ENCODE data around the gene B3GNT4. TPM values are rescaled to one million over a fixed set of nuclear protein-coding genes. Genes with fewer than 3 reads are reported as not detected.

Gene B3GNT4
- total RNA-seq, 2 donors from 2014 or later: 1.6 to 1.8 TPM

DNA sequence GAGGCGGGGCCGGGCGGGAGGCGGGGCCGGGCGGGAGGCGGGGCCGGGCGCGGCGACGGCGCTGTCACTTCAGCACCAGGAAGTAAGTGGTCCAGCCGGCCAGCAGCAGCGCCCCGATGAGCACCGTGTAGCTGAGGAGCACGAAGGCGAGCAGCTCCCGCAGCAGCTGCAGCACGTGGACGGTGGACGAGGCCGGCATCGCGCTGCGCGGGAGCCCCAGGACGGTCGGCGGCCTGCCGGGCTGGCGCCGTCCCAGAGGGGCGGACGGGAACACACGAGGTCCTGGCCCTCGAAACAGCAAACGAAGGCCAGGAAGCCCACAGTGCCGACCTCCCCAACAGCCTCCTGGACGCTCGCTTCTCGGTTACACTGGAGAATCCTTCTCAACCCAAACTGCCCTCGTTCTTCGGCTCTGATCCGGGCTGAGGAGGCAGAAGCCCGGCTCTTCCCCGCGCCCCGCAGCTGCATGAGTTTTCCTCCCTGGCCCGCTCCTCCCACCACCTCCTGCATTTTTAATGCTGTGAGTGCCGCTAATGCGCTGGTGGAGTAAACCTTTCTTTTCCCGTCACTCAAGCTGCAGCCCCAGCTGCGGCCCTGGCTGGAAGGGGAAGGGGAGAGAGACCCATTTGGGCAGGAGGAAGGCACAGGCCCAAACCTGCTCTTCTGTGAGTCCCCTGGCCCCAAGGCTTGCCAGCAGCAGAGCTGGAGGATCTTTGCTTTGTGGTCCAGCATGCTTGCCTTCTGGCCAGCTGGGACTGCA lies 23.0 kb downstream of the B3GNT4 start:
- Histone ChIP-seq H3K36me3 (ENCODE audit: control insufficient read depth, insufficient read depth, low read length) (peaks cover 34% of the 10 kb centered on the region), H3K27ac (ENCODE audit: low read depth, low read length) (peak overlapping the region; percentile 42), H3K4me3 (ENCODE audit: low read length) (no peak overlapping the region), H3K27me3 (ENCODE audit: control insufficient read depth, insufficient read depth, low read length, poor library complexity, severe bottlenecking) (no peaks in the 10 kb centered on the region), H3K9me3 (ENCODE audit: control insufficient read depth, low read length) (no peaks in the 10 kb centered on the region), H3K4me1 (ENCODE audit: control insufficient read depth, insufficient read depth, low read length) (peaks cover 3% of the 10 kb centered on the region), H3K9ac (ENCODE audit: extremely low read depth, low read length, poor library complexity, severe bottlenecking) (no peak overlapping the region)
- no peaks in the 10 kb centered on the region for H3K9me3 Mint-ChIP-seq
- DNase-seq: no peak
- no peak overlapping the region for H3K4me3 Mint-ChIP-seq
- TF ChIP-seq, protein P1, sequence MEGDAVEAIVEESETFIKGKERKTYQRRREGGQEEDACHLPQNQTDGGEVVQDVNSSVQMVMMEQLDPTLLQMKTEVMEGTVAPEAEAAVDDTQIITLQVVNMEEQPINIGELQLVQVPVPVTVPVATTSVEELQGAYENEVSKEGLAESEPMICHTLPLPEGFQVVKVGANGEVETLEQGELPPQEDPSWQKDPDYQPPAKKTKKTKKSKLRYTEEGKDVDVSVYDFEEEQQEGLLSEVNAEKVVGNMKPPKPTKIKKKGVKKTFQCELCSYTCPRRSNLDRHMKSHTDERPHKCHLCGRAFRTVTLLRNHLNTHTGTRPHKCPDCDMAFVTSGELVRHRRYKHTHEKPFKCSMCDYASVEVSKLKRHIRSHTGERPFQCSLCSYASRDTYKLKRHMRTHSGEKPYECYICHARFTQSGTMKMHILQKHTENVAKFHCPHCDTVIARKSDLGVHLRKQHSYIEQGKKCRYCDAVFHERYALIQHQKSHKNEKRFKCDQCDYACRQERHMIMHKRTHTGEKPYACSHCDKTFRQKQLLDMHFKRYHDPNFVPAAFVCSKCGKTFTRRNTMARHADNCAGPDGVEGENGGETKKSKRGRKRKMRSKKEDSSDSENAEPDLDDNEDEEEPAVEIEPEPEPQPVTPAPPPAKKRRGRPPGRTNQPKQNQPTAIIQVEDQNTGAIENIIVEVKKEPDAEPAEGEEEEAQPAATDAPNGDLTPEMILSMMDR (conservative IDR thresholded peaks at IDR 0.05): no peak
- H3K36me3 Mint-ChIP-seq (ENCODE audit: low read depth): peaks cover 42% of the 10 kb centered on the region
- no peak overlapping the region for H3K27ac Mint-ChIP-seq
- peaks cover 3% of the 10 kb centered on the region for H3K27me3 Mint-ChIP-seq (ENCODE audit: insufficient read depth)
- 29 to 36% methylated on average over 16 to 53 of the region's 55 CpGs for WGBS, 2 experiments (ENCODE audit: insufficient coverage in 1 of 2, insufficient read length in 1 of 2)
- peaks cover 21% of the 10 kb centered on the region for H3K4me1 Mint-ChIP-seq

DNA sequence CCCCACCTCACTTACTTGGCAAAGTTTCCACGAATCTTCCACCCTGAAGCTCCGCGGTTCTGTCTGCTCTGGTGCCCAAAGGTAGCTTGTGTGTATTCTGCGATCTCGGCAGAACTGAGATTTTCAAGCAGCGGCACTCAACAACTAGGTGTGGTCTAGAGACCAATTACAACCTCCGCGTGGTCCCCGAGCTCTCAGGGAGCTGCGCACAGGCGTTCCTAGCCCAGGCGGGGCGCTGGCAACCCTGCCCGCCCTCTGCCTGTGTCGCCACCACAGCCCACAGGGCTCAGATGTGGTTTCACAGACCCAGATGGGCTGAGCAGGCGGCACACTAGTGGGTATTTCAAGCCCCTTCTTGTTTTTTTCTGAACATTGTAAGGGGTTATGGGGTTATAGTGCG lies 23.8 kb downstream of the B3GNT4 start:
- WGBS, 2 experiments (ENCODE audit: insufficient coverage in 1 of 2, insufficient read length in 1 of 2): 95% methylated on average over 13 to 17 of the region's 17 CpGs
- Mint-ChIP-seq H3K36me3 (ENCODE audit: low read depth) (peaks cover 41% of the 10 kb centered on the region), H3K4me3 (no peak overlapping the region), H3K4me1 (peaks cover 21% of the 10 kb centered on the region), H3K27ac (no peak overlapping the region), H3K9me3 (no peaks in the 10 kb centered on the region), H3K27me3 (ENCODE audit: insufficient read depth) (peaks cover 3% of the 10 kb centered on the region)
- Histone ChIP-seq H3K36me3 (ENCODE audit: control insufficient read depth, insufficient read depth, low read length) (peaks cover 34% of the 10 kb centered on the region), H3K9me3 (ENCODE audit: control insufficient read depth, low read length) (no peaks in the 10 kb centered on the region), H3K27ac (ENCODE audit: low read depth, low read length) (no peak overlapping the region), H3K4me3 (ENCODE audit: low read length) (no peak overlapping the region), H3K9ac (ENCODE audit: extremely low read depth, low read length, poor library complexity, severe bottlenecking) (no peak overlapping the region), H3K4me1 (ENCODE audit: control insufficient read depth, insufficient read depth, low read length) (peaks cover 3% of the 10 kb centered on the region), H3K27me3 (ENCODE audit: control insufficient read depth, insufficient read depth, low read length, poor library complexity, severe bottlenecking) (no peaks in the 10 kb centered on the region)
- DNase-seq: no peak
- TF ChIP-seq, protein P1 (conservative IDR thresholded peaks at IDR 0.05): no peak

DNA sequence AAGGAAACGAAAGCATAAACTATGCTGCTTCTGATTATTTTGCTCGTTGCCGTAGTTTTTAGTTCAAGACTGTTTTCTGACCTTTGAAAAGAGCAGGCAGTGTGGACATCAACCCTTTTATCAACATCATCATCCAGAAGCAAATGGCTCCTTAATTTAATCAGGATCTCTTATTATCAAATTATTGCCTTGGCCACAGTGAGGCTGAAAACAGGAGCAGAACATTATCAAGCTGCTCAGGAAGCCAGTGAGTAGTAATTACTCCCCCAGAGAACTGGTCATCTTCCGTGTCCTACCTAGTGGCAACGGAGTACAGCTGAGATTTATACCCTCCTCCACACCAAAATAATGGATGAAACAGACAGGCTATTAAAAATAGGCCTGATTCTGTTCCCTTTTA lies 24.6 kb downstream of the B3GNT4 start:
- no peaks in the 10 kb centered on the region for H3K9me3 ChIP-seq (ENCODE audit: control insufficient read depth, low read length)
- H3K27ac ChIP-seq (ENCODE audit: low read depth, low read length): no peak overlapping the region
- no peak overlapping the region for H3K9ac ChIP-seq (ENCODE audit: extremely low read depth, low read length, poor library complexity, severe bottlenecking)
- TF ChIP-seq, protein P1 (conservative IDR thresholded peaks at IDR 0.05): no peak
- Mint-ChIP-seq H3K27me3 (ENCODE audit: insufficient read depth) (peaks cover 3% of the 10 kb centered on the region), H3K36me3 (ENCODE audit: low read depth) (peaks cover 37% of the 10 kb centered on the region), H3K9me3 (no peaks in the 10 kb centered on the region), H3K4me1 (peaks cover 16% of the 10 kb centered on the region), H3K27ac (no peak overlapping the region), H3K4me3 (no peak overlapping the region)
- H3K36me3 ChIP-seq (ENCODE audit: control insufficient read depth, insufficient read depth, low read length): peaks cover 35% of the 10 kb centered on the region
- no peak overlapping the region for H3K4me3 ChIP-seq (ENCODE audit: low read length)
- 91 to 93% methylated on average over 5 of the region's 5 CpGs for WGBS, 2 experiments (ENCODE audit: insufficient coverage in 1 of 2, insufficient read length in 1 of 2)
- DNase-seq: no peak
- no peaks in the 10 kb centered on the region for H3K4me1 ChIP-seq (ENCODE audit: control insufficient read depth, insufficient read depth, low read length)
- no peaks in the 10 kb centered on the region for H3K27me3 ChIP-seq (ENCODE audit: control insufficient read depth, insufficient read depth, low read length, poor library complexity, severe bottlenecking)
